ENCODE measurements around the gene DNASE1L1.

DNA sequence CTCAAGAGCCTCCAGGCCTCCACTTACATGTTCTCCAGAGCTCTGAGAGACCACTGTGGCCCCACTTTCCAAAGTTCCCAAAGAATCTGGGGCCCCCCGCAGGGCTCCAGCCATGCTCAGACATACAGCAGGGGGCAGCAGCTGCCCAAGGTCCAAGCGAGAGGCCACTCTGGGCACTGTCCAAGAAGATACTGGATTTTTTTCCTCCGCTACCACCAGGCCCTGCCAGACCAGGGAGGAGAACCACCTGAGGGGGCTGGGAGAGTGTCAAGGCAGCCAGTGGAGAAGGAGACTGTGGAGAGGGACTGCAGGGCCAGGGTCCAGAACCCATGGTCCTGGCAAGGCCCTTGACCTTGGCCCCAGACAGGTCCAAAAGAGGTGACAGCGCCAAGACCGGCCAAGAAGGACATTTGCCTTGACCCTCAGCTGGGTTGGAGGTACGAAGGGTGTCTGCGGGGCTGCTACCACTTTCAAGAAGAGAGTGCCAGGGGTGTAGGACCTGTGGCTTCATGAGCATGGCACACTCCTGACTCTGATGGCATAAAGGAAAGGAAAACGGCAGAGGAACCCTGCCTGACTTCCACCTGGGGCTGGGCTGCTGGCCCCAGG lies 24.7 kb downstream of the DNASE1L1 start:
- TF ChIP-seq, protein P1, sequence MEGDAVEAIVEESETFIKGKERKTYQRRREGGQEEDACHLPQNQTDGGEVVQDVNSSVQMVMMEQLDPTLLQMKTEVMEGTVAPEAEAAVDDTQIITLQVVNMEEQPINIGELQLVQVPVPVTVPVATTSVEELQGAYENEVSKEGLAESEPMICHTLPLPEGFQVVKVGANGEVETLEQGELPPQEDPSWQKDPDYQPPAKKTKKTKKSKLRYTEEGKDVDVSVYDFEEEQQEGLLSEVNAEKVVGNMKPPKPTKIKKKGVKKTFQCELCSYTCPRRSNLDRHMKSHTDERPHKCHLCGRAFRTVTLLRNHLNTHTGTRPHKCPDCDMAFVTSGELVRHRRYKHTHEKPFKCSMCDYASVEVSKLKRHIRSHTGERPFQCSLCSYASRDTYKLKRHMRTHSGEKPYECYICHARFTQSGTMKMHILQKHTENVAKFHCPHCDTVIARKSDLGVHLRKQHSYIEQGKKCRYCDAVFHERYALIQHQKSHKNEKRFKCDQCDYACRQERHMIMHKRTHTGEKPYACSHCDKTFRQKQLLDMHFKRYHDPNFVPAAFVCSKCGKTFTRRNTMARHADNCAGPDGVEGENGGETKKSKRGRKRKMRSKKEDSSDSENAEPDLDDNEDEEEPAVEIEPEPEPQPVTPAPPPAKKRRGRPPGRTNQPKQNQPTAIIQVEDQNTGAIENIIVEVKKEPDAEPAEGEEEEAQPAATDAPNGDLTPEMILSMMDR (IDR thresholded peaks at IDR 0.05; ENCODE audit: poor library complexity, severe bottlenecking), result no peak
- TF ChIP-seq EZH2 (IDR thresholded peaks at IDR 0.05; ENCODE audit: borderline replicate concordance, insufficient read depth, low read length, poor library complexity, severe bottlenecking) (no peak), REST (IDR thresholded peaks at IDR 0.05; ENCODE audit: borderline replicate concordance) (no peak), EP300 (conservative IDR thresholded peaks at IDR 0.05; ENCODE audit: poor library complexity, severe bottlenecking) (no peak), RAD21 (conservative IDR thresholded peaks at IDR 0.05) (no peak), TAF1 (IDR thresholded peaks at IDR 0.05; ENCODE audit: low read depth) (no peak)

All from neural cell (in vitro differentiated cells).